Measurements from ENCODE around the gene GALK2.

The GALK2 gene

DNA sequence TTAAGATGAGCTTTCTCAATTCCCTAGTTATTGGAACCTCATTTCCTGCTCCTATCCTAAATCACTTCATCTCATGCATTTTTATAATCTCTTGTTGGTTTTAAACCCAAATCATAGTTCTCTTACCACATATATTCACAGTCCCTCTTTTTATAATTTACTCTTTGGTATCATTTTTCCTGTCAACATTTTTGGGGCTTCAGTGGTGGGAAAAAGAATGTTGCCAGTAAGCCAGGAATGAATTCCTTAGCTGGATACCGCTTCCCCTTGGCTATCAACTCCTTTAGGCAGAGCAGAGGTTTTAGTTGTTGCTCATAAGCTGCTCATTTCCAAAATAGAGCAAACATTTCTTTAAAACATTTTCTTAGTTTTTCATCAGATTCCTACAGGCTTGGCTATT, 112.3 kb downstream of the GALK2 start:
- no peak for DNase-seq (ENCODE audit: low read depth)

GRCh38 chr15:49286649-49287404, 116.8 kb downstream of the GALK2 start:
- no peak for DNase-seq (ENCODE audit: low read depth)

GRCh38 chr15:49287481-49287880, 117.4 kb downstream of the GALK2 start:
- no peak for DNase-seq (ENCODE audit: low read depth)

DNA sequence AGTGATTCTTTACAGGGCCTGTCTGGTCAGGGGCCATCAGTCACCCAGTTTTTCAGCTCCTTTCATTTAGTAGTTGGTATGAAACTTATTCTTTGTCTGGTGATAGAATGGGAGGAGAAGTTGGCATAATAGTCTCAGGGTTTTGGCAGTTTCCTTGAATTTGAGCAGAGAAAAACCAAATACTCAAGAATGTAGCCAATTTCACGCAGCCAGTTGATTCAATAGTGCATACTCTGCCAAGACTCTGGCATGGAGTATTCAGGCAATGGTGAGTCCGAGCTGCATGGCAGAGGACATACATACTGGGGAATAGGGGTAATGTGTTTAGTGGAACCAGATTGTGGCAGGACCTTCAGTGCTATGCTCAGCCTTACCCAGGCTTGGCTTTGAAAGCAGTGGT, 118.3 kb downstream of the GALK2 start:
- DNase-seq (ENCODE audit: low read depth), result no peak

DNA sequence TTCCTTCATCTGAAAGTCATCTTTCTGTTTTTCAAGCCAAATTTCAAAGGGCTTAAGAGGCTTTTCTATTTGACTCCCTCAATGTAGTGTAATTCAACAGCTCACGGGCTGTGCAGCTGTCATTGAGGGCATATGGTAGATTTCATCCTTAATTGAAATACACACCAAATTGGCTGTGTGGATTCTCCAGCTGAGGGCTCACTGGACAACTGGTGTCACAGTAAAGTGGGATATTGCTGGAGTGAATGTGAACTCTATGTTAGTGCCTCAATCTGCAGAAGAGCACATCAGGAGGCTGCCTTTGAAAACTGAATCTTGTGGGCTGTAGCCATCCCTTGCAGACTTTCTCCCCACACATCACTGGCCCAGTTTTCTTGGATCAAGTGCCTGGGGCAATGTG, 120.1 kb downstream of the GALK2 start:
- no peak for DNase-seq (ENCODE audit: low read depth)

GRCh38 chr15:49293941-49294340, 123.9 kb downstream of the GALK2 start:
- no peak for DNase-seq (ENCODE audit: low read depth)

DNA sequence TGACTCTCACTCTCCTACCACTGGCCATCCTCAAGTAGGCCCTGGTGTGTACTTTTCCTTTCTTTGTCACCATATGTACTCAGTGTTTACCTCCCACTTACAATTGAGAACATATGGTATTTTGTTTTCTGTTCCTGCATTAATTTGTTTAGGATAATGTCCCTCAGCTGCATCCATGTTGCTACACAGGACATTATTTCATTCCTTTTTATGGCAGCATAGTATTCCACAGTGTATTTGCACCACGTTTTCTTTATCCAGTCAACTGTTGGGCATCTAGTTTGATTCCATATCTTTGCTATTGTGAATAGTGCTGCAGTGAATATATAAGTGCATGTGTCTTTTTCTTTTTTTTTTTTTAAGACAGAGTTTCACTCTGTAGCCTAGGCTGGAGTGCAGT, 126.2 kb downstream of the GALK2 start:
- no peak for DNase-seq (ENCODE audit: low read depth)

DNA sequence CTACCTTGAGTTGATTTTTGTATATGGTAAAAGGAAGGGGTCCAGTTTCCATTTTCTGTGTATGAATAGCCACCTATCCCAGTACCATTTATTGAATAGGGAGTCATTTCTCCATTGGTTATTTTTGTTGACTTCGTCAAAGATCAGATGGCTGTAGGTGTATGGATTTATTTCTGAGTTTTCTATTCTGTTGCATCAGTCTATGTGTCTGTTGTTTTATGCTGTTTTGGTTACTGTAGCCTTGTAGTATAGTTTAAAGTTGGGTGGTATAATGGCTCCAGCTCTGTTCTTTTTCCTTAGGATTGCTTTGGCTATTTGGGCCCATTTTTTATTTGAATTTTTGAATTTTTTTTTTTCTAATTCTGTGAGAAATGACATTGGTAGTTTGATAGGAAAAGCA, 127.5 kb downstream of the GALK2 start:
- DNase-seq (ENCODE audit: low read depth), result no peak

DNA sequence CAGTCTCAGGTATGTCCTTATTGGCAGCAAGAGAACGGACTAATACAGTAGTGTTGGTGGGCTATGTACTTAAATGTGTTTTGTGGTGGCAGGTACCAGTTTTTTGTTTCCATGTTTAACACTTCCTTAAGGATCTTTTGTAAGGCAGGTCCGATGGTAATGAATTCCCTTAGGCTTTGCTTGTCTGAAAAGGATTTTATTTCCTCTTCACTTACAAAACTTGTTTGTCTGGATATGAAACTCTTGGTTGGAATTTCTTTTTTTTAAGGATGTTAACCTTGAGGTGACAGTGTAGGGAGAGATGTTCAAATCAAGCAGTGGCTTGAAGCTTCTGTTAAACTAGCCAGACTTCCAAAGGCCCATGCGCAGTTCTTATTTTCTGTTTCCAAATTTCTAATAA, 130.8 kb downstream of the GALK2 start:
- no peak for DNase-seq (ENCODE audit: low read depth)

GRCh38 chr15:49301562-49301961, 131.5 kb downstream of the GALK2 start:
- DNase-seq (ENCODE audit: low read depth), result no peak

DNA sequence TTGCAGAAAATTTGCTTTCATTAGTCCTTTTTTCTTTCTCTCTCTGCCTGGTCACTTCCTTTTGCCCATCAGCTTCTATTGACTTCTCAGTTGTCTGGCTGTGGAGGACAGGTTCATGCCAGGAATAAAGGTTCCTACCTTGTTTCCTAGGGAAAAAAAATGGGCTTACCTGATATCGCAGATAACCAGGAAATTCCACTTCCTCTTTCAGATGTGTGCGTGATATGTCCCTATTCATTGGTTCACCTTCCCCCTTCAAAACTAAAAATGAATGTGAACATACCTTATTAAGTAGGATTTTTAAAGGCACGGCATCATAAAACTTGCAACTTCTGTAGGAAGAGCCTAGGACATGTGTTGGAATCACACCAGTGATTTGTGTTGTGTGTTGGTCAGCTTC, 133.0 kb downstream of the GALK2 start:
- DNase-seq (ENCODE audit: low read depth), result no peak

- DNase-seq (ENCODE audit: low read depth), result no peak
Observed at GRCh38 chr15:49306551-49306950, 136.5 kb downstream of the GALK2 start.

- no peak for DNase-seq (ENCODE audit: low read depth)
Observed at GRCh38 chr15:49308686-49309085, 138.6 kb downstream of the GALK2 start.

DNA sequence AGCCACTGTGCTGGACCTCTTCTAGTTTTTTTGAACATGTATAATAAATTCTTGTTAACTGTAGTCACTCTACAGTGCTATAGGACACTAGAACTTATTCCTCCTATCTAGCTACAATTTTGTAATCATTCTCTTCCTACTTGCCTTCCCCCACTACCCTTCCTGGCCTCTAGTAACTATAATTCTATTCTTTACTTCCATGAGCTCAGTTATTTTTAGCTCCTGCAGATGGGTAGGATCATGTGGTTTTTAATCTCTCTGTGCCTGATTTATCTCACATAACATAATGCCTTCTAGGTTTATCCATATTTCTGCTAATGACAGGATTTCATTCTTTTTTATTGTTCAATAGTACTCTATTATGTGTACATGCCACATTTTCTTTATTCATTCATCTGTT, 139.8 kb downstream of the GALK2 start:
- no peak for DNase-seq (ENCODE audit: low read depth)

DNA sequence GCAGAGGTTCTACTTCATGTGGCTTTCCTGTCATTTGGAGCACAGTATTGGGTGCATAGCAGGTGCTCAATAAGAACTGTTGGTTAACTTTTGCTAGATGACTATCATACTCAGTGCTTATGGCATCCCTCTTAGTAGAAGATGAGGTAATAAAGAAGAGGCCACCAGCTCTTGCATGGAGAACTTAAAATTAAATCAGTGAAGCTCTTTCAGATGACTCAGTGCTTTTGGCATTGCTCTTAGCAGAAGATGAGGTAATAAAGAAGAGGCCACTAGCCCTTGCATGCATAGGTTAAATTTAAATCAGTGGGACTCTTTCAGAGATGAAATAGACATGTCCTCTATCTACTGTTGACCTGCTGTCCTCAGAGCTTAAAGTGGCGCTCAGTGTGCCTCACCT, 143.6 kb downstream of the GALK2 start:
- no peak for DNase-seq (ENCODE audit: low read depth)

DNA sequence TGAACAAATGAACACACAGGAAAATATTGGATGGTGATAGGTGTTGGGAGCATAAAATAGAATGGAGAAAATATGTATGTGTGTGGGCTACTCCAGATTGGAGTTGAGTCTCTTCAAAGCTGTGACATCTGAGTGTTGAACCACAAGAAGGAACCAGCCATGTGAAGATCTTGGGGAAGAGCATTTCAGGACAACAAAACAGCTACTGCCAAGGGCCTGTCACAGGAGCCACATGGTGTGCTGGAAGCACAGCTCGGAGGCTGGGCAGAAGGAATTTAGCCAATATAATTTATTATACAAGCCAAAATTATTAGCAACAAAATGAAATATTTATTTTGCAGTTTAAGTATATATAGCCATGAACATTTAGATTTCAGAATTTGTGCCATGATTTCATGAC, 144.7 kb downstream of the GALK2 start:
- no peak for DNase-seq (ENCODE audit: low read depth)

GRCh38 chr15:49315391-49315823, 145.4 kb downstream of the GALK2 start:
- DNase-seq (ENCODE audit: low read depth), result no peak

DNA sequence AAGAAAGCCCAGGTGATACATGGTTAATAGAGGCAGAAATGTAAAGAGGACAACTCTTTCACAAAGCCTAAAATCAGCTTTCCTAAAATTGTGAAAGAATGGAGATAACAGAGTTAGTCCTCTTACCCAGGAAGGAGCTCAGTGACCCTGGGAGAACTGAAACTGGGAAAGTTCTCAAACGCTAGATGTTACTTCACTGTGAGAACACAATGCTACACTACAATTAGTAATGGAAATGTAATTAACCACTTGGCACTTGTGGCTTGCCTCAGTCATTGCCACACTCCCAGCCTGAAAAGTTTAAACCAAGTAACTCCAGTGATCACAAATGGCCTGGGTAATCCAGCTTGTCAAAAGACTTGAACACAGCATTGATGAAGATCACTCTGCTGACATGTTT, 150.3 kb downstream of the GALK2 start:
- DNase-seq (ENCODE audit: low read depth), result no peak

DNA sequence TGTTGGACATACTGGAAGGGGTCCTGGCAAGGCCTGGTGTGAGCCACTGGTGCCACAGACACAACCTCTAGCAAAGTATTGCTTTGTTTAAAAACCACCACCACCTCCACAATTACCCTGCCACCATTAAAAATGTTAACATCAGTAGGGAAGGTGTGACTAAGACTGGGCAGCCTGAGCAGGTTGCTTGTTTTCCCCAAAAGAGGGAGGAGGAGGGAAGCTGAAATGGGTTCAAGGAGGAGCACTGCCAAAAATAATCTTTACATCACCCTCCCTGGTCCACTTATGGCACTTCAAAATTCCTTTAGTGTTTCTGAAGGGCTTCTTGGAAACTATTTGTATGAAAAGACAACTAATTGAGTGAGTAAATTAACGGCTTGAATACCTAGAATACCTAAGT, 153.2 kb downstream of the GALK2 start:
- DNase-seq (ENCODE audit: low read depth), result no peak

GRCh38 chr15:49327927-49328326, 157.9 kb downstream of the GALK2 start:
- no peak for DNase-seq (ENCODE audit: low read depth)

- DNase-seq (ENCODE audit: low read depth), result no peak
Observed at GRCh38 chr15:49328941-49329340, 158.9 kb downstream of the GALK2 start.

DNA sequence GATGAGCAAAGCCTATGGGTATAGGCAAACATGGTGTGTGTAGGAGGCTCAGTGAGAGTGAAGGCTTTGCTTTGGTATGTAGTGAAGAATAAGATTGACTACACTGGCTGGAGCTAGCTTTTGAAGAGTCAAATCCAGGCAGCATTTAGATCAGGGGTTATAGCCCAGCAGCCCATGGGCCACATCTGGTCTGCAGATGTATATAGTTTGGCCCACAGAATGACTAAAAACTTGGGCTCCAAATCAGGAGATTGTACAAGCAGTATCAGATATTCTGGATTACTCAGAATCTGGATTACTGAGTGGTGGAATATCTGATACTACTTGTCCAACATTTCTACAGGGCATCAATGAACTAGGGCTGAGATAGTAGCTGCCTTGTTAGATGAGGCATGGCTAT, 160.1 kb downstream of the GALK2 start:
- DNase-seq (ENCODE audit: low read depth), result no peak

- no peak for DNase-seq (ENCODE audit: low read depth)
Observed at GRCh38 chr15:49331442-49331841, 161.4 kb downstream of the GALK2 start.

DNA sequence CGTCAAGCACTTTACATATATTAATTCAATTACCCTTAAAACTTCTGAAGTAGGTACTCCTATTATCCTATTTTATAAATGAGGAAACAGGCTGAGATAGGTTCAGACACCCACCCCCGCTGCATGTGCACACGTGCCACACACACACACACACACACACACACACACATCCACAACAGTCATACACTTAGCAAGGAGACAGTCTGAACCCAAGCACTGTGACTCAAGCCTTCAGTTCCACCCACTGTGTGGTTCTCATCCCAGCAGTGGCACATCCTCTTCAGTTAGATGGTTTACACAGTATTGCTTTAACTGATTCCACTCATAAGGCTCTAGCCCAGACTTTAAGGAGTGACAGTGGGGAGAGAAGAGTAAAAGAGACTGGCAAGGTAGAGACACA, 161.9 kb downstream of the GALK2 start:
- DNase-seq (ENCODE audit: low read depth), result no peak

- no peak for DNase-seq (ENCODE audit: low read depth)
Observed at GRCh38 chr15:49339656-49340055, 169.6 kb downstream of the GALK2 start.

Data from stimulated activated CD8-positive, alpha-beta memory T cell treated with anti-CD3 and anti-CD28 coated beads, Interleukin-12 subunit alpha, Interleukin-12 subunit beta, amount 100 ng/mL, for 4 hours (primary cell).